Measurements from ENCODE around the gene SCGN.
A peak's percentile ranks its signal among the peaks of the same experiment; 100 is the strongest.

GRCh38 chr6:25717866-25718740, 66.1 kb downstream of the SCGN start:
- TF ChIP-seq CREB1 (IDR thresholded peaks at IDR 0.05; ENCODE audit: low read depth) (no peak), EGR1 (IDR thresholded peaks at IDR 0.05) (no peak), TEAD4 (IDR thresholded peaks at IDR 0.05) (no peak), EP300 (IDR thresholded peaks at IDR 0.05; ENCODE audit: borderline replicate concordance) (no peak), NFIC (IDR thresholded peaks at IDR 0.05) (no peak), RAD21 (IDR thresholded peaks at IDR 0.05; ENCODE audit: low read depth) (peak; percentile 45), TCF12 (IDR thresholded peaks at IDR 0.05; ENCODE audit: low read depth) (no peak), USF1 (IDR thresholded peaks at IDR 0.05) (no peak), CEBPB (IDR thresholded peaks at IDR 0.05) (no peak), MAX (IDR thresholded peaks at IDR 0.05) (no peak)
